ENCODE data around the gene F11.
"Not testable (repeated sequence)": the region's sequence is repeated elsewhere in the genome, so short reads cannot be mapped to it uniquely, and the experiment has no call there.

Gene F11

DNA sequence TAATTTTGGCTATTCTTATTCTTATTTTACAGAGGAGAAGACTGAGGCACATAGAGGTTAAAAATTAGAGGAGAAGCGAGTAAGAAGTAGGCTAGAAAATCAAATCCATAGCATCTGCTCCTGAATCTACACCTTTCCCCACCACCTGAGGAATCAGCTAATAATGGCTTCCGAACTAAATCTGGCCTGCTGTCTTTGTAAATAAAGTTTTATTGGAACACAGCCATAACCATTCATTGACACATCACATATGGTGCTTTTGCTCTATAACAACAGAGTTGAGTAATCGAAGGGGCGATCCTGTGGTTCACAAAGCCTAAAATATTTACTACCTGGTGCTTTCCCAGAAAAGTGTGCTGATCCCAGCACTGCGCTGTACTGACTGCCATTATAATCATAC is 38.2 kb downstream of the F11 start:
- DNase-seq = no peak

- DNase-seq = no peak
These were observed 39.0 kb downstream of the F11 start for GRCh38 chr4:186304866-186305505.

DNA sequence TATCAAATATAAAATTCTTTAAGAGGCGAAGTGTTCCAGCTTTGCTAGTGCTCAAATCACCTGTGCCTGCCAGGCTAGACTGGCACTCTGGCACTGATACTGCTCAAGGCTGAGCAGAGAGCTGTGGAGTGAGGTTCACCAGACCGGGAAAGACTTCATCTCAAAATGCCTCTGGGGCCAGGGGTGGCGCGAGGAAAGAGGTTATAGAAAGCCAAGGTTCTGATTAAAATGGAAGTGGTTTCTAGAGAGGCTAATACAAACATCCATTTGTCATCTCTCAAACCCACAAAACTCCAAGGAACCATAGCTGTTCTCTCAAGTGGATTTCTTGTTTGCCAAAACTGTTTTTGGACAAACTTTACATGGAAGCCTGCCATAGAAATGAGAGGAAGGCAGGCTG is 41.5 kb downstream of the F11 start:
- DNase-seq = no peak

GRCh38 chr4:186307916-186308315 is 41.9 kb downstream of the F11 start:
- DNase-seq = no peak

DNA sequence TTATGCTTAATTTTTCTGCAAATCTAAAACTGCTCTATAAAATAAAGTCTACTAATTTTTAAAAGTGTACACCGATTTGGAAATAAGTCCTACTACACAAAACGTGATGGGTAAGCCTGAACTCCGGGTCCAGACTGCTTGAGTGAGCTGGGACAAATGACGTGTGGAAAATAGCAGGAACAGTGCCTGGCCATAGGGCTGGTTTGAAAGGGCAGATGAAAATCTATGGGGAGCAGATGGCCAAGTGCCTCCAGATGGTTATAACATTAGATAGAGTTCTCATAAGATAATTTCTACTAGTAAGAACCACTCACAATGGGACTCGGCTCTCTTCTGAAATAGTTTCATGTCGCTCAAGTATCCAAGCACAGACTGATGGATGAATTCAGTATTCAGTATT is 52.5 kb downstream of the F11 start:
- DNase-seq = no peak

GRCh38 chr4:186324660-186325059 is 58.7 kb downstream of the F11 start:
- DNase-seq = not testable (repeated sequence)

DNA sequence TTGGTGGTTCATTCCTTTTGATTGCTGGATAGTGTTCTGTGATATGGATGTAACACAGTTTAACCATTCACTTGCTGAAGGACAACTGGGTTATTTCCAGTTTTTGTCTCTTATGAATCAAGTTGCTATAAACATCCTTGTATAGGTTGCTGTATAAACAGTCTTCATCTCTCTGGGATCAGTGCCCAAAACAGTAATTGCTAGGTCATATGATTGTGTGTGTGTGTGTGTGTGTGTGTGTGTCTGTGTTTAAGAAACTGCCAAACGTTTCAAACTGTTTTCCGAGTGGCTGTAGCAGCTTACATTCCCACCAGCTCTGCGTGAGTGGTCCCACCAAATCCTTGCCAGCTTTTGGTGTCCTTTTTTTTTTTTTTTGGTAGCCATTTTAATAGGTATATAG is 60.4 kb downstream of the F11 start:
- DNase-seq = no peak

GRCh38 chr4:186329372-186329771 is 63.4 kb downstream of the F11 start:
- no peak for DNase-seq

DNA sequence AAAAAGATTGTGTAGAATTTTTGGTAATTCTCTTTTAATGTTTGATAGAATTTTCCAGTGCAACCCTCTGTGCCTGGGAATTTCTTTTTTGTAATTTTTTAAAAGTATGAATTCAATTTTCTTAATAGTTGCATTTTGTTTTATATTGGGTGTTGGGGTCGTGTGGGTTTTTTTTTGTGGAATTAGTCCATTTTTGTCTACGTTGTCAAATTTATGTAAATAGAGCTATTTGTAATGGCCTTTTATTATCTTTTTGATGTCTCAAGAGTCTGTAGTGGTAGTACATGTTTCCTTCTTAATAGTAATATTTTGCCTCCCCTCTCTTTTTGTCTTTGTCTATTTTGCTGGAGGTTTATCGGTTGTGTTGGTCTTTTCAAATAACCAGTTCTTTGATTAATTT is 64.4 kb downstream of the F11 start:
- no peak for DNase-seq

GRCh38 chr4:186335793-186336192 is 69.8 kb downstream of the F11 start:
- no peak for DNase-seq

Data from activated CD4-positive, alpha-beta T cell treated with anti-CD3 and anti-CD28 coated beads for 4 hours (primary cell).